A549 treated with RU486 at 1 μM for 4 hours (cell line): ENCODE results near the gene UTP18. TPM values are rescaled to one million over a fixed set of nuclear protein-coding genes. Genes with fewer than 3 reads are reported as not detected.

Experiments used
- total RNA-seq: library from RNA; stranded (reverse); fragments of 200-300 nt; extraction: Qiagen RNA extraction; gene quantifications from 5 replicates; pipeline ENCODE4 v1.2.3, GENCODE V29; 2022; ENCODE audit warnings: low read depth

UTP18 gene
- total RNA-seq: 63.4 to 87.5 TPM (median 79.6 TPM) in 5 replicates

GRCh38 chr17:51260237-51261023 lies at the start of gene UTP18:
UTP18 (plus strand) TSS chr17:51260546; CDS start chr17:51260585, 39 bp downstream.

DNA sequence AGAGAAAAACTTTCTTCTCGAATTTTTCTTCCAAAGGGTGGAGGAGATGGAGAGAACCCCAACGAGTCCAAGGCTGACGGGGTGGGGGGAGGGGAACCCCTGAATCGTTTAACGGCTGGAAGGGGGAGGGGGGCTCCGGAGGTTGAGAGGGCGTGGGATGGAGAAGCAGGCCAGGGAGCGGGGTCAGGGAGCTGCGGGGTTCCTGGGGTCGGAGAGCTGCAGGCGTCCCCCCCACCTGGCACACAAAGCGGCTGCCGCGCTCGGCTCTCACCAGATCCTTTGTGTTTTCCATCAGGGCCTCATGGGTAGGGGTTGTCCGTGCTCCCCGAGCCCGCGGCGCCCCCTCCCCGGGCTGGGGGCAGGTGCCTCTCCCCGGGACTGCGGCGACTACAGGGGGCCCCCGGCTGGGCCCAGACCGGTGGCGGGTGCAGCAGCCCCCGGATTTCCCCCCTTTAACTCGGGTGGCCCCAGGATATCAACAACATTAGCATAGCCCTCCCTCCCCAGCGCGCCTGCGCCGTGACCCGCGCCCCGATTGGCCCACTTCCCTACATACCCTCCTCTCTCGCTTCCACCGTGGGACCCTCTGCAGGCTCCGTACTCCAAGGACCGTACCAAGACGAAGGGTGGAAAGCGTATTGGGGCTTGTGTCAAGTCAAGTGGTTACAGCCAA lies 646 bp upstream of the UTP18 start, which contains the start of gene MBTD1:
TSS of gene MBTD1 (minus strand) at position 486 of the 673 bp plus-strand sequence. CDS start 34,888 bp downstream, outside the sequence.

Other genes with a start within 250 kb of the UTP18 start
- gene SPAG9, start 139.7 kb upstream of the UTP18 start, total RNA-seq: 79.4 to 95.8 TPM (median 83.0 TPM) in 5 replicates
- 606 to 812 TPM (median 696 TPM) in 5 replicates for gene NME1, start 107.0 kb upstream of the UTP18 start, total RNA-seq
- gene NME2, start 94.1 kb upstream of the UTP18 start, total RNA-seq: 1,659 to 1,872 TPM (median 1,799 TPM) in 5 replicates
- gene MBTD1, start 497 bp upstream of the UTP18 start, total RNA-seq: 3.2 to 7.2 TPM (median 6.2 TPM) in 5 replicates